ENCODE results near the gene CNDP1.

Gene CNDP1

DNA sequence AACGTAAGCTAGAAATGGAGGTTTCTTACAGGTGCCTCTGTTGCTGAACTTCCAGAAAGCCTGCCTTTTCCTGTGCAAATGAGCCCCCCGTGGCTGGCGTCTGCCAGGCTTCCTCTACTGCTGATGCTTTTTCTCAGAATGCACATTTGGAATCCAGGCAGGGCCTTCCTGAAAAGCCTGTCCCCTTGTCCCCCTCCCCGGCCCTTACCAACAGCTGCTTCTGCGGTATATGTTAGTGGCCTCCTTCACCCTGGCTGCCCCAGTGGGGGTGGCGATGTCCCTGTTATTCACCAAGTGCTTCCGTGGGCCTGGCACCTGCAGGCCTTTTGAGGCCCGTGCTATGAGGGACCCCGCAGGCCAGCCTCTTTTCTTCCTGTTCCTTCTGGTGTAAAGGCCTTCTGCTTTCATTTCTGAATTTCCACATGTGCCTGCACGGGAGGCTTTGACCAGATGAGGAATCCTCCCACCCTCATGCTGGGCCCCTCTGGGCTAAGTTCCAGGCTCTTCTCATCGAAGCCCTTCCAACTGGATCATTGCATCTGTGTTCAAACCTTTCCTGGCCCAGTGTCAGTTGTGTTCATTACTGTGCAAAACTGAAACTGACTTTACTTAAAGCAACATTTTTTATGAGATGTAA is 27.7 kb upstream of the CNDP1 start:
- DNase-seq (ENCODE audit: low spot score): no peak

DNA sequence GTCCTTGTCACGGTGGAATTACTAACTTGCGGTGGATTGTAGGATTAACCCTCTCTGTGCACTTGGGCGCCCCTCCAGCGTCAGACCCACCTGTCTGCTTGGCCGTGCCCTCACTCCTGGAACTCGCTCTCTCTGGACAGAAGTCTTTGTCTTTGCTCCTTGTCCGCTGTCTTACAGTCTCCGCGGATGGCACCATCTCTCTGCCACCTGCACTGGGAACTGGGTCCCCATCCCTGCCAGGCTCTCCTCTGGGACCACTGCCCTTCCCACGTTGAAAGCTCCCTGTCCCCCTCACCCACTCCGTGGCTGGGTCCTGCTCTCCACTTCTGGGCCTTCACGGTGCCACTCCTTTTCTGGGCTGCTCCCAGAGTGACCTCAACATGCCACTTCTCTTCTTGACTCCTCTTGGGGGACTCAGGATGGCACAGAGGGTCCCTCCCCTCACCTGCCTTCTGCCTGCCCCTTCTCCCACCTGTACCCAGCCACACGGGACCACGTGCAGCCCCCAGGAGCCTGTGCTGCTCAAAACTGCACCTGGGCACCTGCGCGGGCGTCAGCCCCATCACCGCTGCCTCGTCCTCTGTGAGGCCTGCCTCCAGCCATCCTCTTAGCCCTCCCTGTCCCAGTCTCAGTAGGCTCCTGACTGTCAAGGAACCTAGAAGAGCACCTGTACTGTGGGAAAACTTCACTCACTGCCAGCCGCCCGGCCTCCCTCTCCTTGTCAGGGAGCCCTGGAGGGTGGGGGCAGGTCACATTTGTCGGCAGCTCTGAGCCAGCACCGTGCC is 27.0 kb upstream of the CNDP1 start:
- DNase-seq (ENCODE audit: low spot score): no peak

DNA sequence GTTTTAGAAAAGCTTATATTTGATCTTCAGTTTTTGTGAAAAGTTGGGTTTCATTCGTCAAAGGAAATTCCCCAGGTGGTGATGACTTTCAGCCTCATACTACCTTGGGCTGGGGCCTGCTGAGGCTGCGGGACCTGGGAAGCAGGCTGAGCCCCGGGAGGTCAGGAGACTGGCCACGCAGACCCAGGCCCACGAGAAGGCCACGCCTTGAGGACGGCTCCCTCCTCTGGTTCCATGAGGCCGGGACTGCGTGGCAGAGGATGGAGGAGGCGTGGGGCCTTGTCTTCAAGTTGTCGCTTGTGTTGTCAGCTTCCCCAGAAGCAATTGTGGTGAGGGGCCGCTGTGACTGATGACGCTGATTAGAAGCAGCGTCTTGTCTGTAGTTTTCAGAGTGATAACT is 26.4 kb upstream of the CNDP1 start:
- DNase-seq (ENCODE audit: low spot score): no peak

DNA sequence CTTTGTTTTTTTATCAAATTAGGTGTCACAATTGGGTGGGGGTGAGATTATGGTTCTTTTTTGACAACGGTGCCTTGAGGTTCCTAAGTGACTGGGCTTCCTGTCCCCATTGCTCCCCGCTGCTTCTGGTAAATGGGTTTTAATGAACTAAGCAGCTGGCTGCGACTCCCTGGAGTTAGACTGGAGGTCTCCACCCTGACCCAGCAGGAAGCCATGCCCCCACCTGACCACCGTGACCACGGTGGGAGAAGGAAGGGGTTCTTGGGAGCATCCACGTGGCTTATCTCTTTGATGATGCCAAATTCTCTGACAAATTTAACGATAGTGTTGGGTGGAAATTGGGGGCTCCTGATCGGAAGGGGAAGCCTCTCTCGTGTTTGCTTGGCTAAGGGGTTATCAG is 25.9 kb upstream of the CNDP1 start:
- DNase-seq (ENCODE audit: low spot score): no peak

GRCh38 chr18:74508821-74509225 is 25.5 kb upstream of the CNDP1 start:
- no peak for DNase-seq (ENCODE audit: low spot score)

DNA sequence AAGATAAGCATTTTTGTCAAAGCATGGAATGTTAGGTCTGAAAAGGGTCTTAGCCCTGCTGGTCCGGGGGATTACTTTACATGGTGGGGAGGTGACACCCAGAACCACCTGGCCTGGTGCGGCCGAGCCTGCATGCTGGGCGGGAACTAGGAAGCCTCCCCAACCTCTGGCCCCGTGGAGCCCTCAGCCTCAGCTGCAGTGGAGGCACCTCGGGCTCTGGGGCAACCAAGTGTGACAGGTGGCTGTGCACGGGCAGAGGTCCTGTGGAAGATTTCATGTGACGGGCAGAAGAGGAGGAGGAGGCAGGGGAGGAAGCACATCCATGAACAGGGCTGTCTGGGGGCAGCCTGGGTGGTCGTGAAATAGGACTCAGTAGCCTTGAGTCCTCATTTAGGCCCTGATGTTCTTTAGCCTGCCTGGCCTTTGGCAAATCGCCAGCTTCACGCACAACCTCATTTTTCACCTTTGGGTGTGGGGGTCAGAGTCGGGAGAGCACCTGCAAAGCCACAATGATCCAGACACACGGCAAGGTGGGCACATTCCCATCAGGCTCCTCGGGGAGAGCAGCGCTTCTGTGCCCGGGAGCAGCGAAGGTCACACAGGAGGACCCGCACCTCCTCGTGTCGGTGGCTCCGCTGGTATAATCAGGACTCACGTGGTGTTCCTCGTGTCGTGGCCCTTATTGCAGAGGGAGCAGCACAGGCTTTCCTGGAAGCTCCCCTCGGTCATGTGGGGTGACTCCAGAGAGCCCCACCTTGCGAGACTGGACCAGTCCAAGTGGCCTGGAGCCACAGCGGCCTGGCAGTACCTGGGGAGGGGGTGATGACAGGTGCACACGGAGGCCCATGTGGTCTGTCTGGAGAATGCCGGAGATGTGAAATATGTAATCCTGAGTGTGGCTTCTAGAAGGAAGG is 24.2 kb upstream of the CNDP1 start:
- DNase-seq (ENCODE audit: low spot score): no peak

- no peak for DNase-seq (ENCODE audit: low spot score)
These were observed 23.6 kb upstream of the CNDP1 start for GRCh38 chr18:74510770-74511095.

GRCh38 chr18:74511823-74512222 is 22.5 kb upstream of the CNDP1 start:
- DNase-seq (ENCODE audit: low spot score): no peak

DNA sequence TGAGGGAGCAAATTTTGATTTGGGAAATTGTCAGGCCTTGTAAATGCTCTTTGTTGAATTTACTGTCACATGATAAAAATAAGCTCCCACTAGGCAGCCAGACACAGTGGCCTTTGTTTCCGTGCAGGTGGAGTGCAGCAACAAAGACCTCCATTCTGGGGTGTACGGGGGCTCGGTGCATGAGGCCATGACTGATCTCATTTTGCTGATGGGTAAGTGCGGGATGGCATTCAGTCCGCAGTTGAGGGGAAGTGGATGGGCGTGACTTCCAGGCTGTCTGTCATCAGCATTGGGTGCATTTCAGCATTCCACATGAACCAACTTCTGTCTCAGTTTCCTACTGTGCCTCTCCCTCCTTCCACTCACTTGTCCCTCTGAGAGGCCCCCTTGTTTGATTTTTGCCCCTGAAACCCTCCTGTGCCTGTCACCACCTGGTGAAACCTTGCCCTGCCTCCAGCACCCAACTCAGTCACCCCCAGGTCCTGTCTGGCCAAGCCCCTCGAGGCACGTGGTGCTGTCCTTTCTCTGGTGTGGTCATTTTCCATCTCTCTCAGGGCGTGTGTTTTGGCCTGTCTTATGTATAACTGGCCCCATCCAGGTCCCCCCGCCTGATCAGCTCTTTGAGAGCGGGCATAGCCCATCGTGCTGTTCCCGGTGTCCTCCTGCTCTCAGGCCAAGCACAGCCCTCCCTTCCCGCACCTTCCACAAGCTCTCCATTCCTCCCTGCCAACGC is 21.8 kb upstream of the CNDP1 start:
- DNase-seq (ENCODE audit: low spot score): no peak

GRCh38 chr18:74513149-74513882 is 21.0 kb upstream of the CNDP1 start:
- no peak for DNase-seq (ENCODE audit: low spot score)

DNA sequence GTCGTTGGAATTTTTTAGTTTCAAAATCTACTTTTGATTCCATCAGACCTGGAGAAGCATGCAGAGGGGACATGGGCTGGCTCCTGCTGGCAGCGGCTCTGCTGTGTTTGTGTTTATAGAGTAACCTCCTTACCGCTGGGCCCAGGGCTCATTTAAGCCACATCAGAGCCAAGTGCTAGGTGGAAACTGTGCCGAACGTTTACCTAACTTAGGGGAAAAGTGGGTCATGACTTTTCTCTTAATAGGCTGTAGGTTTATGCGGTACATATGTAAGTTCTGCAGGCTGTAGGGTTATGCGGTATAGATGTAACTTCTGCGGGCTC is 20.5 kb upstream of the CNDP1 start:
- DNase-seq (ENCODE audit: low spot score): no peak

DNA sequence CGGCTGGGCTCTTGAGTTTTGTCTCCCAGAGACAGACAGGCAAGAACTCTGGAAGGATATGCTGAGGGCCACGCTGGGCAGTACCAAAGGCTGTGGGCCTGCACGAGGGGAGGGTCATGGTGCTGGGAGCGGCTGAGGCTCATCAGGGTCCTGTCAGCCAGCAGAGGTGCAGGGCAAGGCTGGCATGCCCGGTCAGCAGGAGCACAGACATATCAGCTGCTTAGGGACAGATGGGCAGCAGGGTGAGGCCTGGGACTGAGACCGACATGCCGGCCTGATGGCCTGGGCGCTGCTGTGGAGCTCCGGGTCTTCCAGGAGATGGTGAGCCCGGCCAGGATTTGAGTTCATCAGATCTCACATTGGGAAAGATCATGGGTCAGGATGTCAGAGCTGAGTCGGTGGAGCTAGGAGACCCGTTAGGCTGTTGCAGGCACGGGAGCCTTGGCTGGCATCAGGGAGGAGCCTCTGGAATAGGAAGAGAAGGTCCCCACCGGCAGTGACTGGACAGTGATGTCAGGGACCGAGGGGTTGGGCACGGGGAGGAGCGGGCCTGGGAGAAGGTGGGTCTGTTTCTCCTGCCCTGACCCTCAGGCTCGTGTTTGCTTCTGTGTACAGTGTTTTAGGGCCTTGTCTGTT is 19.3 kb upstream of the CNDP1 start:
- DNase-seq (ENCODE audit: low spot score): no peak

DNA sequence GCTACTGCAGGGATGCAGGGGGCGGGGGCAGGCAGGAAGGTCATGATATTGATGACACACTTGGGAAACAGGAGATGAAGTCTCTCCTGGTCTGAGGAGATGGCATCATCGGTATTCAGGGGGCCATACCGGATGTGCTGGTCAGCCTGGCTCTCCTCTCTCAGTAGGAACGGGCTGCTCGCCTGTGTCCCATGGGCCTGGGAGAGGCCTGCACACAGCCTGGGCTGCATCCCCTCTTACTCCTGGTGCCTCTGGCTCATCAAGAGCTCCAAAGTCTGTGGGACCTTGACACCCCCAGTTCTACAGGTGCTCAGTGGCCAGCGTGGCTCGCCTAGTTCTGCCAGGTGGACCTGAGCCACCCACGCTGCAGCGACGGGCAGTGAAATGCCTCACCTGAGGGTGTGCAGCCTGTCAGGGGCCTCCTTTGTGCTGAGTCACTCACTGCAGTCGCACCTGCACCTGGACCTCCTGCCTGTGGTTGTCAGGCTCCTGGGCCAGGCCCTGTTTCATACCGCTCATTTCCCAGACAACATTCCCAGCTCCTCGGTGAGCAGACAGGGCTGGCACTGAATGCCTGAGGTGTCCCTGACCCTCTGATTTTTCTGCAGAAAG is 18.6 kb upstream of the CNDP1 start:
- no peak for DNase-seq (ENCODE audit: low spot score)

GRCh38 chr18:74516271-74517235 is 17.7 kb upstream of the CNDP1 start:
- no peak for DNase-seq (ENCODE audit: low spot score)

DNA sequence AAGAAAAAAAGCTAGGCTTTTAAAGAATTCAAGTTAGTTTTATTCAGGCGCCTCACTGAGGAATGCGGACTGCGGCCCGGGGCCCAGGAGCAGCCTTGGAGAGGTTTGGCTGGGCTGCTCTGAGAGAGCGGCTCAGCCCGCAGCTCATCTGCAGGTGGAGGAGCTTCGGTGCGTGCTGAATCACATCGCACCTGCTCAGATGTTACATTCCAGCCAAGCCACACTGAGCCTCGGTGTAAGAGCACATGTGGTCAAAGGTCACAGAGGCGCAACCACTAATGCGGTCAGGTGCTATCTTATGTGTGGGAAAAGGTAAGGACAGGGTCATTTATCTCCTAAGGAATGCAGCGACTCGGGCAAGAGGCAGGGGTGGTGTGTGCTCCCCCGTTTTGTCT is 17.1 kb upstream of the CNDP1 start:
- no peak for DNase-seq (ENCODE audit: low spot score)

DNA sequence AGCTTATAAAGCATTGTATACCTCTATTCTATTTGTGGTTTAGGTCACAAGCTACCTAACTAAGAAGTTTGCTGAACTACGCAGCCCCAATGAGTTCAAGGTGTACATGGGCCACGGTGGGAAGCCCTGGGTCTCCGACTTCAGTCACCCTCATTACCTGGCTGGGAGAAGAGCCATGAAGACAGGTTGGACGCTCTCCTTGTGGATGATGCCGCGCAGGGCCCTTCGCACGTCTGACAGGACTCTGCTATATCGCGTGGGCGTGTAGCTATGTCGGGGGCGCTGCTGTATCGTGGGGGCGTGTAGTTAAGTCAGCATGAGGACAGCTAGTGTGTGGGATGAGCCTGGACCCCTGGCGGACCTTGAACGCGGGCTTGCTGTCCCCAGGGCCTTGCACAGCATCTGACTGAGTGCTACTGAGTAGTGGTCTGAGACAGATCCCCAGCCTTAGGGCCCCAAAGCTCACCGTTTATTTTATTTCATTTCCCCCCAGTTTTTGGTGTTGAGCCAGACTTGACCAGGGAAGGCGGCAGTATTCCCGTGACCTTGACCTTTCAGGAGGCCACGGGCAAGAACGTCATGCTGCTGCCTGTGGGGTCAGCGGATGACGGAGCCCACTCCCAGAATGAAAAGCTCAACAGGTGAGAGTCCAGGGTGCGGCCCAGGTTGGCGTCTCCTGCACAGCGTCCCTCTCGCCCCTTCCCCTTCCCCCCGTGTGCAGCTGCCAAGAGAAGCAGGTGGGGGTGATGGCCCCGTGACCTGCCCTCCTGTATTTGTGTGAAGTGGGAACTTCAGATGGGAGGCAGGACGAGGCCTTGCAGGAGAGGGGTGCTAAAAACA is 15.6 kb upstream of the CNDP1 start:
- no peak for DNase-seq (ENCODE audit: low spot score)

DNA sequence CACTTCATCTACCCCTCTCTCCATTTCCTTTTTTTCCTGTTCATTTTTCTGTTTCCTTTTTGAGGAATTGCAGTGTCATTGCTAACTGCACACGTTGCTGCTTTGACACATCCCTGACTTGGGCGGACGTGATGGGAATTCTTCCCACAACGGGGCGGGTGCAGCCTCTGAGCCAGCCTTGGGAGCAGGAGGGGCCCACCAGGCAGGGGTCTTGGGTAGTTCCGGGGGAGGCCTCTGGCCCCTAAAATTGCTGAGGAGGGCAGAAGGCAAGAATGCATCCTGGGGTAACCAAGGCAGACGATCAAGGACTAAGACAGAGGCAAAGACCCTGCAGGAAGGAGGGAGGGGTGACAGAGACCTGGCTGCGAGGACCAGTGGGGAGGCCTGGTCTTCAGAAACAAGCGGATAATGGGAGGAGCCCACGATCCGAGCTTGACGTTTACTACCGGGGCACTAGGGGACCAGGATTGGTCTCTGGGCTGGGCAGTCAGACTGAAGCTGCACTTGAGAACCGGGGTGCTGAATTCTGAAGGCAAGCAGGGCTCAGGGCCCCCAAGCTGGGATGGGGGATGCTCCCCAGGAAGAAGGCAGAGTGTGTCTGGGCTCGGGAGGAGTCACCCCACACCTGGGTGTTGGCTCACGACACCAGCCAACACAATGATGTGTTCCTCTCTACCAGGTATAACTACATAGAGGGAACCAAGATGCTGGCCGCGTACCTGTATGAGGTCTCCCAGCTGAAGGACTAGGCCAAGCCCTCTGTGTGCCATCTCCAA is 14.8 kb upstream of the CNDP1 start:
- DNase-seq (ENCODE audit: low spot score): no peak

Data from kidney tubule cell (primary cell).